ENCODE measurements around the gene SAT1.

Gene SAT1

DNA sequence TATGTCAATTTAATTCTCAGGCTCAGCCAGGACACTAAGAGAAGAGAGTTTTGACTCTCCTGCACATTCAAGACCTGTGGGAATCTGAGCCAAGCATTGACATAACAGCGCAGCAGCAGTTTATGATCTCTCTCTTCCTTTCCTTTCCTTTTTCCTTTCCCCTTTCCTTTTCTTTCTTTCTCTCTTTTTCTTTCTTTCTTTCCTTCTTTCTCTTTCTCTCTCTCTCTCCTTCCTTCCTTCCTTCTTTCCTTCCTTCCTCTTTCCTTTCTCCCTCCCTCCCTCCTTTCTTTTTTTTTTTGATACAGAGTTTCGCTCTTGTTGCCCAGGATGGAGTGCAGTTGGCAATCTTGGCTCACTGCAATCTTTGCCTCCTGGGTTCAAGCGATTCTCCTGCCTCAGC lies 21.6 kb downstream of the SAT1 start:
- in situ Hi-C loops (cut with MboI; ENCODE audit: low sequenced_read_pairs), result no loop called here

- in situ Hi-C loops (cut with MboI; ENCODE audit: low sequenced_read_pairs), result no loop called here
Observed at GRCh38 chrX:23805389-23805788, 22.4 kb downstream of the SAT1 start.

GRCh38 chrX:23810279-23810678 lies 27.3 kb downstream of the SAT1 start:
- in situ Hi-C loops (cut with MboI; ENCODE audit: low sequenced_read_pairs), result no loop called here

DNA sequence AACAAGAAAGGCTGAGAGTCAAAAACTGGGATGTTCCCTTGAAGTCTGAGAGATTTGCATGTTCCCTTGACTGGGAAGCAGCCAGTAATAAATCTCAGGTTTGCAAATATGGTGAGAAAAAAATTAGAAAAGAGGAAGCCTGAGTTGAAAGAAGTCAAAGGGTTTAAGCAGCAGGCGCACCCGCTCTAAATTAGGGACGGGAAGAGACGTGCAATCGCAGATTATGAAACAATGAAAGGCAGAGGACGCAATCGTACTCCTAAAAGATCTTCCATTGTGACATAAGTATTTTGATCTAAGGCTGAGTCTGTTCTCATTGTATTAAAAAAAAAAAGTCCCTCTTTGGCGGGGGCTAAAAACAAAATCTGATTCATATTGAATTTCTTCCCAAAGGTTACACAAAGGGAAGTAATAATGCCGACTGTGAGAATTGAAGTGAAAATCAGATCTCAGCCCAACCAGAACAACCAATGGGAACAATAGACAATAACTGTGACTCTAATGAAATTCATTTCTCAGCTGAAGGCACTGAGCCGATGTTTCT lies 28.2 kb downstream of the SAT1 start:
- in situ Hi-C loops (cut with MboI; ENCODE audit: low sequenced_read_pairs), result no loop called here

DNA sequence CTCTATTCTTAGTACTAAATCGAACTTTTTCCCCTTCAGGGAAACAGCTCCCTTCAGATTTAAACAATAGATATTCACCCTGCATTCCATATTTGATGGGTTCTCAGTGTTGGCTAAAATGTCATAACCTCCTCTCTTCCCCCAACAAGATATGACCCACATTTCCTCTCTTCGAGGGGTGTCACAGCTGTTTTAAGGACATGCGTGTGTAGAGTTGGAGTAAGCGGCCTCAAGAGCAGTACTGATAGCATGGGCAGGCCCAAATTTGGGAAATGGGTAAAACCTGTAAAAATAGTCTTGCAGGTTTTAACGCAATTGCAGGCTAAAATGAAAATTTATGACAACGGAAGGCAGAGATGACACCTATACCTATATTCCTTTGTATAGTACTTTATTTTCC lies 28.7 kb downstream of the SAT1 start:
- in situ Hi-C loops (cut with MboI; ENCODE audit: low sequenced_read_pairs), result no loop called here

DNA sequence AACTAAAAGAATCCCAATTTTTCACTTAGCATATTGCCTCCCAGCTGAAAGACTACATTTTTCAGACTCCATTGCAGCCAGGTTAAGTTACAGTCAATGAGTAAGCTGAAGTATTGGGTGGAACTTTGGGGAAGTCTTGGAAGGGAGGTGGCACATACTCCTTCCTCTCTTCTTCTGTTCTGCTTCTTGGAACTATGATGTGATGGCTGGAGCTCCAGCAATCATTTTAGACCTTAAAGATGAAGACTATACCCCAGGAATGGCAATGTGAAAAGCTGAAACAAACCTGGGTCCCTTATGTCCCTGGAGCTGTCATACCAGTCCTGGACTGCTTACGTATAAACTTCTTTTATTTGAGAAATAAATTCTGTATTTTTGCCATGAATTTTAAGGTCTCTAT lies 30.8 kb downstream of the SAT1 start:
- in situ Hi-C loops (cut with MboI; ENCODE audit: low sequenced_read_pairs), result no loop called here

DNA sequence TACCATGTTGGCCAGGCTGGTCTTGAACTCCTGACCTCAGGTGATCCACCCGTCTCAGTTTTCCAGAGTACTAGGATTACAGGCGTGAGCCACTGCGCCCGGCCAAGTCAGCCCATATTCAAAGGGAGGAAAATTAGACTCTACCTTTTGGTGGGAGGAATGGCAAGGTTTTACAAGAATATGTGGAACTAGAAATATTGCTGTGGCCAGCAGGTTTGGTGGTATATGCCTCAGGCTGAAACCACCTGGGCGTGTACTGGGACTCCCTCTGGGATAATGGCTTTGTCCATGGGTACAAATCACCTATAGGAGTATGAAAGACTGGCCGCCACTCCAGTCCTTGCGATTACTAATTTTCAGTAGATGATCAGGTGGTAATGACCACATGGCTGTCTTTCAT lies 32.4 kb downstream of the SAT1 start:
- in situ Hi-C loops (cut with MboI; ENCODE audit: low sequenced_read_pairs), result no loop called here

- in situ Hi-C loops (cut with MboI; ENCODE audit: low sequenced_read_pairs), result no loop called here
Observed at GRCh38 chrX:23816179-23816578, 33.2 kb downstream of the SAT1 start.

DNA sequence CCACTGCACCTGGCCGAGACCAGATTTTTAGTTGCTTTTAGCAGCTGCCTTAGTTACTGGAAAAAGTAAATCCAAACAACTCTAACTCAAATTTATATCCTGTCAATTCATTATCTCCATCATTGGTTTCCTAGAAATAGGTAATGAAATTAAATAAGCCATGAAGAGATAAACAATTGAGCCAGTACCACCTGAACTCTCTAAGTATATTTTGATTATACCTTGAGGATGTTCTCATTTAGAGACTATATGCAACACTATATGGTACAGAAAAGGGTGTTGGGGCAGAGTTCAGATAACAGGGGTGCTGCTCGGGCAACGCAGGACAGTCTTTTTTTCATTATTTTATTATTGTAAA lies 35.0 kb downstream of the SAT1 start:
- in situ Hi-C loops (cut with MboI; ENCODE audit: low sequenced_read_pairs), result no loop called here

GRCh38 chrX:23819385-23820234 lies 36.6 kb downstream of the SAT1 start:
- in situ Hi-C loops (cut with MboI; ENCODE audit: low sequenced_read_pairs), result no loop called here

DNA sequence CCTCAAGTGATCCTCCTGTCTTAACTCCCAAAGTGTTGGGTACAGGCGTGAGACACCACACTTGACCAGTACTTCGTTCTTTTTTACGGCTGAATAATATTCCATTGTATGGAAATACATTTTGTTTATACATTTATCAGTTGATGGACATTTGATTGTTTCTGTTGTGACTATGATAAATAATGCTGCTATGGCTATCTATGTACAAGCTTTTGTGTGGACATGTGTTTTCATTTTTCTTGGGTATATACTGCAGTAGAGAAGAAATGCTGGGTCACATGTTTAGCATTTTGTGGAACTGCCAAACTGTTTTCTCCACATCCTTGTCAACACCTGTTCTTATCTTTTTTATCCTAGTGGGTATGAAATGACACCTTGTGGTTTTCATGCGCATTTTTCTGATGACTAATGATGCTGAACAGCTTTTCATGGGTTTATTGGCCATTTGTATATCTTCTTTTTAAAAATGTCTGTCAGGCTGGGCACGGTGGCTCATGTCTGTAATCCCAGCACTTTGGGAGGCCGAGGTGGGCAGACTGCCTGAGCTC lies 37.3 kb downstream of the SAT1 start:
- in situ Hi-C loops (cut with MboI; ENCODE audit: low sequenced_read_pairs), result no loop called here

DNA sequence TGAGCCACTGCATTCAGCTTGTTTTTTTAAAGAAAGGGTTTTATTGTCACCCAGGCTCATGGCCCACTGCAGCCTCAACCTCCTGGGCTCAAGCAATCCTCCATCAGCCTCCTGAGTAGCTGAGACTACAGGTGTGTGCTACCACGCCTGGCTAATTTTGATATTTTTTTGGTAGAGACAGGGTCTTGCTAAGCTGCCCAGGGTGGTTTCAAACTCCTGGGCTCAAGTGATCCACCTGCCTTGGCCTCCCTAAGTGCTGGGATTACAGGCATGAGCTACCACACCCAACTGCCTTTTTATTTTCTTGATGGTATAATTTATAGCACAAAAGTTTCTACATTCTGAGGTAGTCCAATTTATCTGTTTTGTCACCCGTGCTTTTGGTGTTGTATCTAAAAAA lies 38.9 kb downstream of the SAT1 start:
- in situ Hi-C loops (cut with MboI; ENCODE audit: low sequenced_read_pairs), result no loop called here

DNA sequence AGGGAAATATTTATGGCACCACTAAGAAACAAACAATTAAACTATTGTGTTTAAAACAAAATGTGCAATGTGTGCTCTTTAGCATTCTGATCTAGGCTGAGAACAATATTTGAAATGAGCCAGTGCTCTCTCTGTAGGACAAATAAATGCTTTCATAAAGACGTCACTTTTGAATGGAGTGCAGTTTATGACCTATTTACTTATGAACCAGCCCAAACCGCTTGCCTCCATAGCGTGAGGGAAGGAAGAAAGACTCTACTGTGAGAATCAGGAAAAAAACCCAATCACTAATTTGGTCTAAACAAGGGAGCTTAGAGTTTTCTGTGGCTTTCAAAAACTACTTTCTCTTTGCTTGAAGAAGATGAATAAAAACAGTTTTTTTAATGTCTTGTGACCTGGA lies 39.4 kb downstream of the SAT1 start:
- in situ Hi-C loops (cut with MboI; ENCODE audit: low sequenced_read_pairs), result no loop called here

- in situ Hi-C loops (cut with MboI; ENCODE audit: low sequenced_read_pairs), result no loop called here
Observed at GRCh38 chrX:23822841-23823240, 39.9 kb downstream of the SAT1 start.

DNA sequence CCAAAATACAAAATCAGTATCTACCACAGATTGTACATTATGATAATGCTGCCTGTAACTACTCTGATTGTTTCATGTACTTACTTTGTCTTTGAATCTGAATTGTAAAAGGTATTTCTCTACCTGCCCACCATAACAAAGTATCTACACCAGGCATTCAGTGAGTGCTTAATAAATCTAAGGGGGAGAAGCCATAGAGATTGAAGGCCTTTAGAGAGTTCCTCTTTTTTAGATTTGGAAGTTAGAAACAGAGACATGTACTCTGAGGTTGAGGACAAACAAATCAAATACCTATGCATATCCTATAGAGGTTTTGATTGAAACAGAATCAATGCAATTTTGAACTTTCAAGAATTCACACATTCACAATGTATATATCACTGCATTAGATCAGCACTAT lies 42.7 kb downstream of the SAT1 start:
- in situ Hi-C loops (cut with MboI; ENCODE audit: low sequenced_read_pairs), result no loop called here

GRCh38 chrX:23826216-23826615 lies 43.2 kb downstream of the SAT1 start:
- in situ Hi-C loops (cut with MboI; ENCODE audit: low sequenced_read_pairs), result no loop called here

- in situ Hi-C loops (cut with MboI; ENCODE audit: low sequenced_read_pairs), result no loop called here
Observed at GRCh38 chrX:23826653-23827052, 43.7 kb downstream of the SAT1 start.

DNA sequence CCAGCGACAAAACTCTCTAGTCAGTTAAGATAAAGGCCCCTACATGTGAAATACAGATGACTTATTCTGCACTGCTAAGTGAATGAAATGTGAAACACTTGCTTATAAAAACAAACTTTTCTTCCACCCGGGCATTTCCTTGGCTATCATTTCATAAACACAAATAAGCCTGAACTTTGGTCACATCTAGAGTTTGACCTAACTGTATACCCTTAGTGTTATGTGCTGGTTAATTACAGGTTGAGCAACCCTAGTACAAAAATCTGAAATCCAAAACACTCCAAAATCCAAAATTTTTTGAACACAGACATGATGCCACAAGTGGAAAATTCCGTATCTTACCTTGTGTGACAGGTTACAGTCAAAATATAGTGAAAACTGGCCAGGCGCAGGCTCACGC lies 45.9 kb downstream of the SAT1 start:
- in situ Hi-C loops (cut with MboI; ENCODE audit: low sequenced_read_pairs), result no loop called here

DNA sequence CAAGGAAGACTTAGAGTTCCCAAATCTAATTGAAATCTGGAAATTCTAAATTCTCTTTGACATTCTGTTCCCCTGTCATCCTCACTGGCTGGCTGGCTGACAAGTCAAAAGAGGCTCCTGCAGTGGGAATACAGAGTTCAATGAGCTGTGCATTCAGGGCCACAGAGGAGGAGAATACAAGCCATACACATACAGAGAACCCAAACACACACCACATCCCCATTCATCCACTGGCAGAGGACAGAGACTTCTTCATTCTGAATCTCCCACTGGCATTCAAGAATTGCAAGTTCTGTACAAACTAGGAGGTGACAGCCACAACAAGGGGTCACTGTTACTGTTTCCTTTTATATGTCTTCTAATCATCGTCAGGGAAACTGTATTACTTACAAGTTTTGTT lies 49.7 kb downstream of the SAT1 start:
- in situ Hi-C loops (cut with MboI; ENCODE audit: low sequenced_read_pairs), result no loop called here

Measured in hTERT RPE-1 (cell line).